Measurements from ENCODE around the gene CHST11. TPM values are rescaled to one million over a fixed set of nuclear protein-coding genes. Genes with fewer than 3 reads are reported as not detected.

Gene CHST11
- total and polyA plus RNA-seq, 4 donors: 0.57 to 11.1 (median 3.7) TPM

GRCh38 chr12:104486943-104487819 is 30.4 kb downstream of the CHST11 start:
- Histone ChIP-seq H3K4me3 (ENCODE audit: low read depth in 1 of 3, low read length in 3 of 3) (no peak overlapping the region), H3K9ac (ENCODE audit: low read depth in 1 of 2, low read length in 2 of 2) (no peak overlapping the region), H3K4me1 (ENCODE audit: control insufficient read depth in 4 of 4, insufficient read depth in 4 of 4, low read length in 3 of 4) (no peaks in the 10 kb centered on the region), H3K9me3 (ENCODE audit: control insufficient read depth in 4 of 4, low read length in 3 of 4) (no peaks in the 10 kb centered on the region), H3K36me3 (ENCODE audit: control insufficient read depth in 4 of 4, insufficient read depth in 3 of 4, low read depth in 1 of 4, low read length in 3 of 4) (no peaks in the 10 kb centered on the region), H3K27me3 (ENCODE audit: control insufficient read depth in 4 of 4, insufficient read depth in 4 of 4, low read length in 3 of 4) (no peaks in the 10 kb centered on the region), H3K27ac (ENCODE audit: low read depth in 1 of 2, low read length in 2 of 2) (no peak overlapping the region)
- WGBS: 63% methylated on average over 9 of the region's 9 CpGs
- DNase-seq (ENCODE audit: low spot score): no peak
- TF ChIP-seq RXRA (IDR thresholded peaks at IDR 0.05) (no peak), ATF3 (IDR thresholded peaks at IDR 0.05) (no peak), TAF1 (conservative IDR thresholded peaks at IDR 0.05) (no peak), HNF4G (IDR thresholded peaks at IDR 0.05) (no peak), EGR1 (IDR thresholded peaks at IDR 0.05; ENCODE audit: low read depth in 2 of 2) (no peak), NR2F2 (IDR thresholded peaks at IDR 0.05) (no peak)

- TF ChIP-seq REST (IDR thresholded peaks at IDR 0.05) (no peak), TAF1 (conservative IDR thresholded peaks at IDR 0.05) (no peak), YY1 (IDR thresholded peaks at IDR 0.05) (no peak), ATF3 (IDR thresholded peaks at IDR 0.05) (no peak), JUND (IDR thresholded peaks at IDR 0.05) (no peak), FOXA1 (IDR thresholded peaks at IDR 0.05) (no peak), SP1 (IDR thresholded peaks at IDR 0.05) (no peak), ZBTB33 (IDR thresholded peaks at IDR 0.05) (no peak), MAX (IDR thresholded peaks at IDR 0.05) (no peak), RXRA (IDR thresholded peaks at IDR 0.05) (no peak), GABPA (IDR thresholded peaks at IDR 0.05 in 1 of 2, conservative IDR thresholded peaks at IDR 0.05 in 1 of 2) (no peak), CTCF (IDR thresholded peaks at IDR 0.05; ENCODE audit: low read depth, low read length, missing input control) (no peak), NR2F2 (IDR thresholded peaks at IDR 0.05) (no peak), HNF4A (conservative IDR thresholded peaks at IDR 0.05) (no peak), EGR1 (IDR thresholded peaks at IDR 0.05; ENCODE audit: low read depth in 2 of 2) (no peak), RAD21 (IDR thresholded peaks at IDR 0.05) (no peak), HNF4G (IDR thresholded peaks at IDR 0.05) (no peak), FOXA2 (IDR thresholded peaks at IDR 0.05) (no peak)
- 93% methylated on average over 13 of the region's 13 CpGs for WGBS
- Histone ChIP-seq H3K27ac (ENCODE audit: low read depth in 1 of 2, low read length in 2 of 2) (no peak overlapping the region), H3K9ac (ENCODE audit: low read depth in 1 of 2, low read length in 2 of 2) (no peak overlapping the region), H3K4me3 (ENCODE audit: low read depth in 1 of 3, low read length in 3 of 3) (no peak overlapping the region), H3K9me3 (ENCODE audit: control insufficient read depth in 4 of 4, low read length in 3 of 4) (no peaks in the 10 kb centered on the region), H3K36me3 (ENCODE audit: control insufficient read depth in 4 of 4, insufficient read depth in 3 of 4, low read depth in 1 of 4, low read length in 3 of 4) (no peaks in the 10 kb centered on the region), H3K27me3 (ENCODE audit: control insufficient read depth in 4 of 4, insufficient read depth in 4 of 4, low read length in 3 of 4) (no peaks in the 10 kb centered on the region), H3K4me1 (ENCODE audit: control insufficient read depth in 4 of 4, insufficient read depth in 4 of 4, low read length in 3 of 4) (no peaks in the 10 kb centered on the region)
- no peak for DNase-seq (ENCODE audit: low spot score)
These were observed 31.6 kb downstream of the CHST11 start for GRCh38 chr12:104488374-104488773.

Data from liver (tissue), 9 donors.